Stimulated activated CD8-positive, alpha-beta memory T cell treated with anti-CD3 and anti-CD28 coated beads, Interleukin-4, amount 100 ng/mL, for 4 hours (primary cell): ENCODE measurements around the gene SLC12A2.

Source experiments
- DNase-seq, 2 donors: peaks; one replicate each; pipeline ENCODE4 v3.0.0-alpha.2; 2020; ENCODE audit warnings: low read depth in 2 of 2, low spot score in 1 of 2

Gene SLC12A2

GRCh38 chr5:128224336-128224735 lies 140.8 kb downstream of the SLC12A2 start:
- no peak for DNase-seq

GRCh38 chr5:128225245-128226030 lies 141.9 kb downstream of the SLC12A2 start:
- no peak for DNase-seq

GRCh38 chr5:128228008-128228407 lies 144.4 kb downstream of the SLC12A2 start:
- no peak for DNase-seq

- no peak for DNase-seq
Observed at GRCh38 chr5:128228521-128228920, 145.0 kb downstream of the SLC12A2 start.

GRCh38 chr5:128234928-128235641 lies 151.5 kb downstream of the SLC12A2 start:
- DNase-seq = no peak

GRCh38 chr5:128236334-128236733 lies 152.8 kb downstream of the SLC12A2 start:
- DNase-seq = no peak

GRCh38 chr5:128237000-128237399 lies 153.4 kb downstream of the SLC12A2 start:
- no peak for DNase-seq

GRCh38 chr5:128237546-128237945 lies 154.0 kb downstream of the SLC12A2 start:
- no peak for DNase-seq
